ENCODE results near the gene TBCK.
A peak's percentile ranks its signal among the peaks of the same experiment; 100 is the strongest.

Gene TBCK

DNA sequence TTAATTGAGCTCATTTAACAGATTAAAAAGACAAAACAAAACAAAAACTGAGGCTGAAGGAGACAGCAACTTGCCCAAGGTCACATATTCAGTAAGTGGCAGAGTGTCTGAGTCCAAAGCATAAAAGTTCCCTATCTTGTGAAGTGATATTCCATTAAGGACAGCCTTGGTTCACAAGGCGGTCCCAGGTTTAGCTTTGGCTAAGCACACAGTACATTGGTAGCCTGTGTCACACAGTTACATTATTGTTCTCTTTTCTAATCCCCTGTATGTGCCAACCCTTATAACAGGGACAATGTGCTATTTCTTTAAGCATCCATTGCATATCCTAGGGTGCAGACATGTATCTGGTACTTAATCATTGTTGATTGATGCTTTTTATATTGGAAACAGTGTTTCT lies 280.8 kb downstream of the TBCK start:
- no peak for DNase-seq

GRCh38 chr4:106034751-106035150 lies 281.3 kb downstream of the TBCK start:
- no peak for DNase-seq

GRCh38 chr4:106034220-106034619 lies 281.8 kb downstream of the TBCK start:
- no peak for DNase-seq

GRCh38 chr4:106033469-106033868 lies 282.5 kb downstream of the TBCK start:
- DNase-seq, result no peak

DNA sequence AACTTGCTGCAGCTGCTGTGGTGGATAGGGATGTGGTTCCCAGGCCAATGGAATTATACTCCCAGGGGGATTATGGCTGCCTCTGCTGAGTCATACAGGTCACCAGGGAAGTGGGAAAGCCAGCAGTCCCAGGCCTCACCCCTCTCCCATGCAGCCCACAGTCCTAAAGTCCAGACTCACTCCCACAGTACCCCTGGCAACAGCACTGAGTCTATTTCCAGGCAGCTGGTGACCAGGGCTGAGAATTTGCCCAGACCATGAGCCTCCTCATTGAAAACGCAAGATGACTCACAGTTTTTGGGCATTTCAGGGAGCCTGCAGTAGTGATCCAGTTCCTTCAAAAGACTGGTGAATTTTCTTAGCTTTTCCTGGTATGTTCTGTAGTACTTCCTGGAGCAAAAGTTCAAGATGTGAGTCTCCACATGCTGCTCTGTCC lies 283.1 kb downstream of the TBCK start:
- DNase-seq, result peak; percentile 23

DNA sequence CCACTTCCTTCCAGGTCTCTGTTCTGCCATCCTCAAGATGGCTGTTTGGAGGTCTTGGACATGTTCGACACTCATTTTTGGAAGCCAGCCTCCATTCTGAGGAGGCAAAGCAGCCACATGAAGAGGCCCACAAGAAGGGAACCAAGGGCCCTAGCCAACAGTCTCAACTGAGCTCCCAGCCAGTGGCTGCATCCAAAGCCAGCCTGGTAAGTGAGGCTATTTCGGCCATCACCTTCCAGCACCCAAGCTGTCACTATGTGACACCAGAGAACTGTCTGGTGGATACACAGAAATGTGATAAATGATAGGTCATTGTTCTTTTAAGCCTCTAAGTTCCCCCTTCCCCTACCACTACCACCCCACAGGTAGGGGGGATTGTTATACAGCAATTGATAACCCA lies 293.6 kb downstream of the TBCK start:
- DNase-seq, result no peak

GRCh38 chr4:106021737-106022410 lies 294.1 kb downstream of the TBCK start:
- DNase-seq, result no peak

GRCh38 chr4:106019771-106020170 lies 296.2 kb downstream of the TBCK start:
- DNase-seq, result no peak

DNA sequence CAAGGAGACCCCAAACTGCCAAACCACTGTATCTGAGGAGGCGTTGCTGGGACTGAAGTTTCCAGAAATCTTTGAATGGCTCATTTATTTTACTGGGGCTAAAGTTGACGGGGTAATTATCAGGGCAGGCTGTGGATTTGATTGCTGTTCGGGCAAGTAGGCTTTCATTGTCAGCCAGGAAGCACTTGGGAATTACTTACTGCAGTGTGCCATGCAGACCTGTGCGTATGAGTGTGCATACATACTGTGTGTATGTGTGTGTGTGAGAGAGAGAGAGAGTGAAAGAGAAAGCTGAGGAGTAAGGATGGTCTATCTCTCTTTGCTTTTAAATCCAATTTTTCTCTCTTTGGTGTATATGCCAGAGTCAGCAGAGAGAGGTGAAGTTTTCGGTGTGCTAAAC lies 298.0 kb downstream of the TBCK start:
- no peak for DNase-seq

- DNase-seq, result no peak
Observed at GRCh38 chr4:106011387-106011786, 304.6 kb downstream of the TBCK start.

- DNase-seq, result no peak
Observed at GRCh38 chr4:106010761-106011160, 305.2 kb downstream of the TBCK start.

DNA sequence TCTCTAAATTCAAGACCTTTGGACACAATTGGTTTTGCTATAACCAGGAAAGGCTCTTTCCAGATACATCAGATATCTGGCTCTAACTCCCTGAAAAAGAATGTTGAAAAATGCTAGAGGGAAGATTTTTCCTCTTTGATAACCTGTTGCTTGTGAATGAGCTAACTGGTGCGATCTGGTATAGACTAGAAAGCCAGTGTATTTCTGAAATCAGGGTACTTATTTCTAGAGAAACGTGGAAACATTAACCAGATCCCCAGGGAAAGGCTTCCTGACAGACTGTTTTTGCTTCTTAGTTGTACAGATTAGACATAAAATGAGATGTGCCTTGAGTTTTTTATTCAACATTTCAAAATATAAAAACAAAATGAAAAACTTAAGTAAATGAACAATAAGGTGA lies 313.0 kb downstream of the TBCK start:
- DNase-seq, result no peak

DNA sequence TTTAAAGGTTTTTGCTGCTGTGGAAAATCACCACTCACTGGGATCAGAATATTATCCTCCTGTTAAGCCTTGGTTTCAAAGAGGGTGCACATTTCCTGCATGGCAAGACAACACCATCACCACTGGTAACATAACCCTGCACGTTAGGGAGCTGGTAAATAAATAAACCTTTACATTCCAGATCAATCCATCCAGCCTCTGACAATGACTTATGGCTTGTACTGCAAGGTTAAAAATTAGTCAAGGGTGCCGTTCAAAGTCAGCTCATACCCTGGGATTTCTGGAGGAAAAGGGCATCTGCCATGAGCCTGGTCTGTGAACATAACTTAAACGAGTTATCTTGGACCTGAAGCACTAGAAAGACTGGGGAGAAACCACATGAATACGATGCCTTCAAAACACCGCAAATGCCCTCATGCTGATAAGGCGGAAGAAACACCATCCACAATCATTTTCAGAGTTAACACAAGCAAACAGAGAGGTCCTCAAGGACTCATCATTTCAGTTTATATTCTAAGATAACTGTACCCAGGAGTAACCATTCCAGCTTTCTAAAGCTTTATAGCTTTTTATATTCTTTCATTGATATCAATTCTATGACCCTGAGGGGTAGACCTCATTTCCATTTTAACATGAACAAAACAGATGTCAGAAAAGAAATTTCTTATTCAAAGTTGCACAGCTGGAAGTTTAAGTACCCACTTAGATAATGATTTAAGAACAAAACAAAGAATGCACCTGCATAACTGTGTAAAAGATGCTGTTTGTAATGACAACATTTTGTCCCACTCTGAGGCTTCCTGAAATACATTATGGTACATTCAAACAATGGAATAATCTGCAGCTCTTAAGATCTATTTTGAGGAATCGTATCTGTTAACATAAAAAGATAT lies 317.6 kb downstream of the TBCK start:
- peak; percentile 5 for DNase-seq

DNA sequence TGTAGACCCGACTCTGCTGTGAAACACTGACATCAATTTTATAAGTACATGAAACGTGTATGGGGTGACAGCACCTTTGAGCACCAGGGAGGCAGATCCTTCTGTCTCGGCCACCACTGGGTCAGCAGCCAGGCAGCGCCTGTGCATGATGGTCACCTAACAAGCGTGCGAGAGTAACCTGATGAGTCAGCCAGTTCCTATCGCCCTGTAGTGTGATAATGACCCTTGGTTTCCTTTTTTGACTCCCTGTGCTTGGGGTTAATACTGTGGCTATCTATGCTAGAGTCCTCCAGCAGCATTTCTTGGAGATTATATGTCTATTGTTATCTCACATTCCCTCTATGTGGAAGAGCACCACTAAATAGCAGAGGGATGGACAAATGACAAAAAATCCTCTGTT lies 319.2 kb downstream of the TBCK start:
- no peak for DNase-seq

DNA sequence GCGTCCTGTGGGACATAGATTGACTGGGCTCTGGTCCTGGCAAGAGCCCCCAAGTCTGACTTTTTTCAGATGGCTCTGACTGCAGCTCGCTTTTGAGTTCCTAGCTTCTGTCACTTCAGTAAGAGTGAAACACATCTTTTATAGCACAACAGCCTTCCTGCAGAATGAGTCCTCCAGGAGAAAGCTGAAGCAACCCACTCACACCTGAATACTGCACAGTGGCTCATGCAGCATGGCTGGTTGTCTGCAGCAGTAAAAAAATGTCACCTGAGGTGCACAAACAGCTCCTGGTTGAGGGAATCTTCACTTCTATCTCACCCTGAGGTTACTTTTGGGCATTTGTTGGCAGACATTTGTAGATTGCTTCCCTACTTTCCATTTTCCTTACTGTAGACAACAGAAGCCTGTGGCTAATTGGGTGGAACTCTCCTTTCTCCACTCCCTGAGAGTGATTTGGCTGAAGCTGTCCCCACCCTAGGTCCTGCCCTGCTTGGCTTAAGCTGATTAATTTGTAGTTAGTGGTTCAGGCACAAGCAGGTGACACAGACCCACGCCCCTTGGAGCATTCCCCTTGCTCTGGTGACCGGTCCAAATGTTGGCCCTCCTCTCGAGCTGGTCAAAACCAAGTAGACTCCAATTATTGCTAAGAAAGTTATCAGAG lies 321.0 kb downstream of the TBCK start:
- no peak for DNase-seq

DNA sequence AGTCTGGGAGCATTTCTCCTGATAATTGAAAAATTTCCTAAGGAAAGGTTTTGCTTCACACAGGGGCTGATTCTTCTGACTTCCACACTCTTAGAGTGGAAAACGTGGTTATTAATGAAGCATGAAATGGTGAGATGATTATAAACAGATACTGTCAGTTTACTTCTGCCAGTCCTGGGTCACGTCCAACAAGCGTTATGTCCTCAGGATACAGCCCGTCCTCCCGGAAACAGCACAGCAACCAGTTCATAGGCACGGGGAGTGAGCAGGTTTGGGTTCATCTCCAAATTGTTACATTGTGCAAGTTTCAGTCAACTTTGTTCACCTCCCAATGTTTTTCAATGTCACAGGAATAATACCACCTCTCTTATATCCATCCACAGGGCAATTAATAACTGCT lies 321.9 kb downstream of the TBCK start:
- no peak for DNase-seq

GRCh38 chr4:105992641-105993305 lies 323.2 kb downstream of the TBCK start:
- no peak for DNase-seq

DNA sequence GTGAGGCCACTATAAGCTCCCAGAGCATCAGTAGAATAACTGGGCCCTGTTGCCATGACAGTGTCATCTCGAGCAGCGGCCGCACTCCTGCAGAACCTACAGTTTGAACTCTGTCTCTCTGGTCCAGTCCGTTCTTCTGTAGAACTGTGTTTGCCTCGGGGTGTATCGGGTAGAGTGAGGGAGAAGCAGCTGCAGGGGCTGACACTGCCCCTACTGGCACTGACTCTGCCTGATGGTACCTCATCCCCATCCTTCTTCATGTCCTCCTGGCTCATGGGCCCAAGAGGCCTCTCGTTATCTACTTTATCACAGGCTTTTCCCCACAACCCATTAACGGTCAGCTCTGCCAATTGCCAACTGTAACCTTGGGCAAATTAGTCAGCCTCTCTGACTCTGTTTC lies 324.3 kb downstream of the TBCK start:
- DNase-seq, result no peak
